Prostate gland (tissue), 2 donors: ENCODE results near the gene RNASET2.

Source experiments
- CTCF ChIP-seq, 4 experiments: fragments of 200-600 bp in 2 of 4; fragments of 450-650 bp in 2 of 4; sonication (generic) in 2 of 4; IDR thresholded peaks; 1 replicate in 3 of 4; 2 replicates in 1 of 4; pipeline ENCODE4 v1.5.1; 2016 to 2019; ENCODE audit warnings: antibody characterized with exemption in 4 of 4, mild to moderate bottlenecking in 2 of 4, moderate library complexity in 2 of 4
- POLR2A ChIP-seq: fragments of 450-650 bp; IDR thresholded peaks from one replicate; pipeline ENCODE4 v1.6.1; 2016; ENCODE audit warnings: antibody characterized with exemption, mild to moderate bottlenecking
- POLR2AphosphoS5 ChIP-seq: sonication (generic); formaldehyde crosslinking; IDR thresholded peaks from one replicate; pipeline ENCODE4 v1.6.1; 2017; ENCODE audit warnings: antibody characterized with exemption

- TF ChIP-seq CTCF (IDR thresholded peaks at IDR 0.05): no peak
- TF ChIP-seq POLR2A: no peak
- TF ChIP-seq POLR2AphosphoS5: no peak
Measured at GRCh38 chr6:166924531-166924930, 31.8 kb downstream of the RNASET2 start.
